ENCODE data around the gene C8B. TPM values are rescaled to one million over a fixed set of nuclear protein-coding genes. Genes with fewer than 3 reads are reported as not detected.

Gene C8B
- total and polyA plus RNA-seq, 9 of the 15 experiments (the other 6 are each of a cell fraction or from before 2014, with no cell fraction given) = not detected

- Histone ChIP-seq H3K4me2 (ENCODE audit: insufficient read depth, low read length) (no peak overlapping the region), H3K27me3 (ENCODE audit: control insufficient read depth in 2 of 2, insufficient read depth in 2 of 2, low read length in 2 of 2) (peaks cover 0 to 6% of the 10 kb centered on the region in 2 experiments; a peak in 2 of 5 replicates), H3K9me1 (ENCODE audit: control insufficient read depth, insufficient read depth, low read length) (no peaks in the 10 kb centered on the region), H3K79me2 (ENCODE audit: control insufficient read depth, insufficient read depth, low read length) (no peaks in the 10 kb centered on the region), H2AFZ (ENCODE audit: low read depth, low read length) (no peak overlapping the region), H3K27ac (ENCODE audit: extremely low read depth, low read depth, low read length) (no peak overlapping the region), H3K4me3 (no peak overlapping the region), H3K9me3 (replicated peaks; ENCODE audit: control insufficient read depth, insufficient read depth, low read depth, low read length) (no peaks in the 10 kb centered on the region), H3K4me1 (replicated peaks in 1 of 2; ENCODE audit: control insufficient read depth in 2 of 2, insufficient read depth in 2 of 2, low read length in 2 of 2) (no peaks in the 10 kb centered on the region), H3K9ac (ENCODE audit: insufficient read depth in 1 of 2, low read depth in 2 of 2, low read length in 2 of 2) (no peak overlapping the region), H4K20me1 (replicated peaks; ENCODE audit: control insufficient read depth, insufficient read depth, low read length) (no peaks in the 10 kb centered on the region), H3K36me3 (ENCODE audit: control insufficient read depth, insufficient read depth, low read length) (no peaks in the 10 kb centered on the region)
- FAIRE-seq (no peak), ATAC-seq (no peak), DNase-seq (ENCODE audit: extremely low read depth in 1 of 4, low spot score in 3 of 4) (no peak)
- intact Hi-C loops (cut with micrococcal nuclease) = no loop called here
- ChIA-PET CTCF (ENCODE audit: low intra/inter-chr PET ratio) (no interaction called here), POLR2A (interaction anchor here (0.6 kb wide), 1 partner anchor 17 kb away, joined by 3 read pairs; no protein-coding TSS in a partner anchor)
- in situ Hi-C loops (cut with MboI) = no loop called here
- no TSS peak for BruUV-seq (replicated peaks)
- TF ChIP-seq FOXP1 (CRISPR knock-in tag; IDR thresholded peaks at IDR 0.05) = no peak
- TF ChIP-seq L3MBTL2 (IDR thresholded peaks at IDR 0.05) = no peak
- no peak for TF ChIP-seq PCBP2 (IDR thresholded peaks at IDR 0.05; ENCODE audit: low read depth, low read length, poor library complexity, severe bottlenecking)
- TF ChIP-seq HDAC6 (IDR thresholded peaks at IDR 0.05; ENCODE audit: low read depth, low read length) = no peak
- TF ChIP-seq ZNF239 (CRISPR knock-in tag; IDR thresholded peaks at IDR 0.05) = no peak
- under 1% methylated on average over 15 of the region's 15 CpGs for WGBS (ENCODE audit: insufficient coverage, low coverage, missing lambda C conversion rate)
These were observed 26.7 kb upstream of the C8B start for GRCh38 chr1:56992318-56993125.

GRCh38 chr1:56991576-56991975, 25.8 kb upstream of the C8B start:
- DNase-seq (ENCODE audit: extremely low read depth in 1 of 4, low spot score in 3 of 4) (no peak), ATAC-seq (no peak), FAIRE-seq (no peak)
- peaks cover 0 to 6% of the 10 kb centered on the region in 2 experiments; a peak in 2 of 5 replicates for H3K27me3 ChIP-seq (ENCODE audit: control insufficient read depth in 2 of 2, insufficient read depth in 2 of 2, low read length in 2 of 2)
- CTCF ChIA-PET (ENCODE audit: low intra/inter-chr PET ratio) = no interaction called here
- H3K4me2 ChIP-seq (ENCODE audit: insufficient read depth, low read length) = no peak overlapping the region
- no peaks in the 10 kb centered on the region for H3K36me3 ChIP-seq (ENCODE audit: control insufficient read depth, insufficient read depth, low read length)
- H3K4me1 ChIP-seq (replicated peaks in 1 of 2; ENCODE audit: control insufficient read depth in 2 of 2, insufficient read depth in 2 of 2, low read length in 2 of 2) = no peaks in the 10 kb centered on the region
- intact Hi-C loops (cut with micrococcal nuclease) (no loop called here), in situ Hi-C loops (cut with MboI) (no loop called here)
- no peaks in the 10 kb centered on the region for H3K79me2 ChIP-seq (ENCODE audit: control insufficient read depth, insufficient read depth, low read length)
- no peak overlapping the region for H2AFZ ChIP-seq (ENCODE audit: low read depth, low read length)
- no TSS peak for BruUV-seq (replicated peaks)
- POLR2A ChIA-PET = interaction anchor here (1.1 kb wide), 1 partner anchor 12 kb away, joined by 3 read pairs; no protein-coding TSS in a partner anchor
- H3K9me3 ChIP-seq (replicated peaks; ENCODE audit: control insufficient read depth, insufficient read depth, low read depth, low read length) = no peaks in the 10 kb centered on the region
- no peaks in the 10 kb centered on the region for H4K20me1 ChIP-seq (replicated peaks; ENCODE audit: control insufficient read depth, insufficient read depth, low read length)
- H3K9me1 ChIP-seq (ENCODE audit: control insufficient read depth, insufficient read depth, low read length) = no peaks in the 10 kb centered on the region
- TF ChIP-seq ZNF316 (IDR thresholded peaks at IDR 0.05) = no peak
- no peak for TF ChIP-seq ETS2 (tag; IDR thresholded peaks at IDR 0.05; ENCODE audit: borderline replicate concordance, poor library complexity, severe bottlenecking)
- no peak for TF ChIP-seq KLF10 (CRISPR knock-in tag; IDR thresholded peaks at IDR 0.05)
- TF ChIP-seq C11orf30 (IDR thresholded peaks at IDR 0.05; ENCODE audit: low read depth) = no peak
- TF ChIP-seq ZNF589 (CRISPR knock-in tag; IDR thresholded peaks at IDR 0.05; ENCODE audit: low read depth) = no peak
- no peak for TF ChIP-seq DPF2 (IDR thresholded peaks at IDR 0.05)
- no peak overlapping the region for H3K27ac ChIP-seq (ENCODE audit: extremely low read depth, low read depth, low read length)
- WGBS (ENCODE audit: insufficient coverage, low coverage, missing lambda C conversion rate) = 0% methylated on average over 3 of the region's 3 CpGs
- no peak overlapping the region for H3K4me3 ChIP-seq
- no peak overlapping the region for H3K9ac ChIP-seq (ENCODE audit: insufficient read depth in 1 of 2, low read depth in 2 of 2, low read length in 2 of 2)
